K562 (cell line): ENCODE measurements around the gene CCDC34. TPM values are rescaled to one million over a fixed set of nuclear protein-coding genes. Genes with fewer than 3 reads are reported as not detected.

ENCODE experiments used
- ATAC-seq: fragments of 200-7000 bp; cut with Tn5 transposase; 3 replicates; pipeline ENCODE4 v1.9.1; 2020; ENCODE audit warnings: moderate library complexity
- BruUV-seq: library from RNA; stranded (reverse); fragments of 400-500 nt; replicated peaks from 2 replicates; lab custom pipeline; 2021; lab: Mats Ljungman, UMichigan
- CTCF ChIA-PET: fragments of 300-600 bp; formaldehyde crosslinking; extraction: SDS; loops from one replicate; lab custom pipeline; 2021; ENCODE audit warnings: low intra/inter-chr PET ratio; lab: Yijun Ruan, JAX
- POLR2A ChIA-PET: fragments of 300-600, 350-650 bp; sonication (Branson Sonifier 250); formaldehyde crosslinking; extraction: SDS; loops from one replicate; lab custom pipeline; 2021; ENCODE audit warnings: antibody characterized with exemption, inconsistent platforms; lab: Yijun Ruan, JAX
- DNase-seq, 4 experiments: peaks; one replicate each; pipeline versions ENCODE4 v3.0.0 to v3.0.0-alpha.2; 2011 to 2018; ENCODE audit warnings: low spot score in 3 of 4, mixed read lengths in 3 of 4; ENCODE audit errors: extremely low read depth in 1 of 4
- FAIRE-seq: peaks from 2 replicates; lab custom pipeline; 2011; peaks lifted over from hg19 to GRCh38; lab: Jason Lieb, UNC
- H2AFZ ChIP-seq: 2 replicates; pipeline ENCODE4 v1.6.0; 2011; ENCODE audit warnings: low read depth, low read length, control low read depth, inconsistent platforms
- H3K27ac ChIP-seq: fragments of 200-600 bp; 3 replicates; pipeline ENCODE4 v1.8.0; 2011; ENCODE audit warnings: low read depth, mild to moderate bottlenecking, control low read depth, inconsistent platforms, low read length, moderate library complexity, mixed read lengths; ENCODE audit errors: extremely low read depth
- H3K27me3 ChIP-seq, 2 experiments: fragments of 300-600 bp in 1 of 2; 2 replicates in 1 of 2; 3 replicates in 1 of 2; pipeline versions ENCODE4 v1.6.0 to v1.8.0; 2011; ENCODE audit warnings: inconsistent platforms in 2 of 2, low read length in 2 of 2, mild to moderate bottlenecking in 1 of 2, mixed read lengths in 1 of 2, moderate library complexity in 1 of 2; ENCODE audit not compliant: control insufficient read depth in 2 of 2, insufficient read depth in 2 of 2
- H3K36me3 ChIP-seq: fragments of 300-600 bp; 3 replicates; pipeline ENCODE4 v1.8.0; 2011; ENCODE audit warnings: mild to moderate bottlenecking, low read length, inconsistent platforms; ENCODE audit not compliant: control insufficient read depth, insufficient read depth
- H3K4me1 ChIP-seq, 2 experiments: fragments of 200-600 bp in 1 of 2; replicated peaks in 1 of 2; 2 replicates in 1 of 2; 3 replicates in 1 of 2; pipeline versions ENCODE4 v1.5.1 to v1.8.0; 2011; ENCODE audit warnings: inconsistent platforms in 2 of 2, low read length in 2 of 2, mild to moderate bottlenecking in 1 of 2, mixed read lengths in 1 of 2, moderate library complexity in 1 of 2; ENCODE audit not compliant: control insufficient read depth in 2 of 2, insufficient read depth in 2 of 2
- H3K4me2 ChIP-seq: 2 replicates; pipeline ENCODE4 v1.6.1; 2011; ENCODE audit warnings: low read length, control low read depth, inconsistent platforms, mixed read lengths; ENCODE audit not compliant: insufficient read depth
- H3K4me3 ChIP-seq: fragments of 200-600 bp; sonication (generic), shearing (Covaris generic); 2 replicates; pipeline ENCODE4 v1.5.1; 2016; ENCODE audit warnings: control low read depth, inconsistent platforms
- H3K79me2 ChIP-seq: fragments of 200-600 bp; 3 replicates; pipeline ENCODE4 v1.8.0; 2011; ENCODE audit warnings: low read length, inconsistent platforms; ENCODE audit not compliant: control insufficient read depth, insufficient read depth
- H3K9ac ChIP-seq, 2 experiments: 2 replicates each; pipeline versions ENCODE4 v1.6.0 to v1.6.1; 2011; ENCODE audit warnings: low read depth in 2 of 2, low read length in 2 of 2, control low read depth in 1 of 2, inconsistent platforms in 1 of 2, mild to moderate bottlenecking in 1 of 2, mixed read lengths in 1 of 2; ENCODE audit not compliant: insufficient read depth in 1 of 2
- H3K9me1 ChIP-seq: one replicate; pipeline ENCODE4 v1.6.0; 2011; ENCODE audit warnings: inconsistent platforms, mild to moderate bottlenecking, low read length, moderate library complexity; ENCODE audit not compliant: control insufficient read depth, insufficient read depth
- H3K9me3 ChIP-seq: replicated peaks from 2 replicates; pipeline ENCODE4 v1.5.1; 2011; ENCODE audit warnings: low read depth, low read length, inconsistent platforms; ENCODE audit not compliant: control insufficient read depth, insufficient read depth
- H4K20me1 ChIP-seq: replicated peaks from 2 replicates; pipeline ENCODE4 v1.6.1; 2011; ENCODE audit warnings: low read length, inconsistent platforms, mixed read lengths; ENCODE audit not compliant: control insufficient read depth, insufficient read depth
- CBX5 ChIP-seq: IDR thresholded peaks from 2 replicates; pipeline ENCODE4 v1.6.1; 2014; ENCODE audit warnings: low read depth, borderline replicate concordance
- E2F3 ChIP-seq: fragments of 250-450 bp; sonication (Bioruptor Pico); IDR thresholded peaks from 2 replicates; pipeline ENCODE4 v1.4.0; 2020; ENCODE audit warnings: mild to moderate bottlenecking
- FOXK1 ChIP-seq: sonication (generic); formaldehyde crosslinking; IDR thresholded peaks from 2 replicates; pipeline ENCODE4 v1.8.0; 2022; ENCODE audit warnings: missing genetic modification reagents, mild to moderate bottlenecking, borderline replicate concordance
- GATAD2B ChIP-seq: fragments of 450-650 bp; IDR thresholded peaks from 2 replicates; pipeline ENCODE4 v1.6.1; 2017; ENCODE audit warnings: mild to moderate bottlenecking, borderline replicate concordance
- HES1 ChIP-seq: fragments of 450-650 bp; IDR thresholded peaks from 2 replicates; pipeline ENCODE4 v1.6.1; 2016; ENCODE audit warnings: low read depth, mild to moderate bottlenecking, moderate library complexity
- ILF3 ChIP-seq: fragments of 450-650 bp; IDR thresholded peaks from 2 replicates; pipeline ENCODE4 v1.6.1; 2018; ENCODE audit warnings: antibody characterized with exemption, mild to moderate bottlenecking, moderate library complexity, borderline replicate concordance
- KLF6 ChIP-seq: fragments of 250-450 bp; sonication (Bioruptor Pico); IDR thresholded peaks from 2 replicates; pipeline ENCODE4 v1.4.0; 2020; ENCODE audit warnings: mild to moderate bottlenecking, moderate library complexity, borderline replicate concordance
- MECOM ChIP-seq: fragments of 250-450 bp; sonication (Bioruptor Pico); IDR thresholded peaks from 2 replicates; pipeline ENCODE4 v1.8.0; 2022; ENCODE audit warnings: inconsistent platforms
- STAT6 ChIP-seq: sonication (generic); formaldehyde crosslinking; IDR thresholded peaks from 2 replicates; pipeline ENCODE4 v1.8.1; 2023; ENCODE audit warnings: mild to moderate bottlenecking, missing genetic modification reagents
- TAF7 ChIP-seq: fragments of 450-650 bp; IDR thresholded peaks from 2 replicates; pipeline ENCODE4 v1.6.1; 2016; ENCODE audit warnings: missing genetic modification characterization, missing compliant biosample characterization
- TSC22D4 ChIP-seq: fragments of 450-650 bp; IDR thresholded peaks from 2 replicates; pipeline ENCODE4 v1.6.1; 2016; ENCODE audit warnings: missing genetic modification characterization, missing biosample characterization, control low read depth
- ZFX ChIP-seq: sonication (generic); formaldehyde crosslinking; IDR thresholded peaks from 2 replicates; pipeline ENCODE4 v1.8.0; 2022; ENCODE audit warnings: mild to moderate bottlenecking, missing genetic modification reagents, moderate library complexity
- ZNF24 ChIP-seq: fragments of 450-650 bp; IDR thresholded peaks from 2 replicates; pipeline ENCODE4 v1.6.1; 2016
- ZNF740 ChIP-seq, 3 experiments: fragments of 200-800 bp in 1 of 3; sonication (Bioruptor generic) in 1 of 3; sonication (generic) in 1 of 3; formaldehyde crosslinking in 1 of 3; IDR thresholded peaks; 2 replicates each; pipeline versions ENCODE4 v1.6.1 to v1.8.0; 2016 to 2022; ENCODE audit warnings: mild to moderate bottlenecking in 2 of 3, missing compliant biosample characterization in 2 of 3, missing genetic modification characterization in 2 of 3, missing genetic modification reagents in 1 of 3
- ZNF780A ChIP-seq: fragments of 250-450 bp; sonication (Bioruptor Pico); IDR thresholded peaks from 2 replicates; pipeline ENCODE4 v1.5.0; 2021; ENCODE audit warnings: mild to moderate bottlenecking
- WGBS: fragments of 100-300 bp; shearing (Covaris generic); methylation state at CpG from one replicate; pipeline ENCODE4 v1.1.6; 2016; ENCODE audit warnings: low coverage, mixed read lengths; ENCODE audit not compliant: insufficient coverage; ENCODE audit errors: missing lambda C conversion rate; 5-methylcytosine and 5-hydroxymethylcytosine counted together
- in situ Hi-C: fragments of 300-500 bp; cut with MboI; formaldehyde crosslinking; loops from 4 replicates; pipeline ENCODE4 v1.15.0; 2018; ENCODE audit warnings: inconsistent platforms, mixed read lengths
- intact Hi-C: fragments of 100-400 bp; cut with micrococcal nuclease; formaldehyde crosslinking; loops from 2 replicates; pipeline ENCODE4 v1.14.2; 2022
- polyA plus RNA-seq, 8 experiments: library from polyadenylated mRNA; depleted of rRNA in 4 of 8; stranded (reverse) in 5 of 8; unstranded in 3 of 8; fragments of >200 nt; fragmentation: Nextera tagmentation in 2 of 8; fragmentation: Illumina TruSeq in 1 of 8; extraction: Ambion mirVana in 2 of 8; extraction: Trizol in 1 of 8; gene quantifications; 2 replicates each; pipeline versions ENCODE4 v1.2.1 to v1.2.3, GENCODE V29; 2011 to 2014; ENCODE audit warnings: inconsistent platforms in 1 of 8, missing spikeins in 1 of 8
- total RNA-seq, 7 experiments: library from RNA; depleted of rRNA in 6 of 7; stranded (reverse); fragments of >200 nt in 6 of 7; fragmentation: Illumina TruSeq in 2 of 7; extraction: Trizol in 2 of 7; gene quantifications; 2 replicates each; pipeline versions ENCODE4 v1.2.1 to v1.2.3, GENCODE V29; 2011 to 2021; ENCODE audit warnings: low replicate concordance in 1 of 7

The CCDC34 gene
- total and polyA plus RNA-seq, 9 of the 15 experiments (the other 6 are each of a cell fraction or from before 2014, with no cell fraction given) = 6.2 to 42.0 (median 15.7) TPM

GRCh38 chr11:27383645-27384044 lies 20.6 kb upstream of the CCDC34 start:
- no peak for TF ChIP-seq KLF6
- no peak for TF ChIP-seq ZNF740 (CRISPR knock-in tag; IDR thresholded peaks at IDR 0.05)
- TF ChIP-seq ZNF740 (tag; IDR thresholded peaks at IDR 0.05) = no peak
- TF ChIP-seq CBX5 = no peak
- no peak for TF ChIP-seq HES1
- no peak for TF ChIP-seq STAT6 (CRISPR knock-in tag)
- TF ChIP-seq ILF3 = no peak
- TF ChIP-seq MECOM (CRISPR knock-in tag) = no peak
- no peak for TF ChIP-seq ZNF780A (CRISPR knock-in tag)
- TF ChIP-seq GATAD2B = no peak
- TF ChIP-seq E2F3 (CRISPR knock-in tag) = no peak
- no peak for TF ChIP-seq TSC22D4 (tag)
- no peak for TF ChIP-seq ZFX (CRISPR knock-in tag)
- TF ChIP-seq TAF7 = no peak
- TF ChIP-seq ZNF24 = no peak
- no peak for TF ChIP-seq FOXK1
- in situ Hi-C loops (no loop called here), intact Hi-C loops (no loop called here)
- no peak for ATAC-seq
- H3K9ac ChIP-seq = no peak overlapping the region
- H3K79me2 ChIP-seq = no peaks in the 10 kb centered on the region
- no peak for DNase-seq
- no peaks in the 10 kb centered on the region for H4K20me1 ChIP-seq
- ChIA-PET CTCF (no interaction called here), POLR2A (interaction anchor here (0.8 to 2.7 kb wide), 2 partner anchors 9 to 21 kb away, joined by 3 to 8 read pairs; partner anchors contain the start of gene CCDC34)
- WGBS = 59% methylated on average over 1 of the region's 1 CpG
- H3K9me1 ChIP-seq = no peaks in the 10 kb centered on the region
- no TSS peak for BruUV-seq
- H3K4me3 ChIP-seq = no peak overlapping the region
- peaks cover 2 to 8% of the 10 kb centered on the region in 2 experiments for H3K4me1 ChIP-seq
- no peak for FAIRE-seq
- no peak overlapping the region for H3K27ac ChIP-seq
- no peaks in the 10 kb centered on the region for H3K9me3 ChIP-seq
- no peak overlapping the region for H3K4me2 ChIP-seq
- H3K27me3 ChIP-seq = no peaks in the 10 kb centered on the region
- no peak overlapping the region for H2AFZ ChIP-seq
- no peaks in the 10 kb centered on the region; the same call in 1 of the 3 replicates for H3K36me3 ChIP-seq
